Mammary epithelial cell (primary cell): ENCODE measurements around the gene RTL1.

Source experiments
- EZH2 ChIP-seq: IDR thresholded peaks from 2 replicates; pipeline ENCODE4 v1.6.1; 2012; ENCODE audit warnings: low read length, inconsistent platforms, borderline replicate concordance
- TF ChIP-seq, protein P1 (sequence below), 2 donors: IDR thresholded peaks in 1 of 2; conservative IDR thresholded peaks in 1 of 2; 2 replicates each; pipeline ENCODE4 v1.5.1; 2011 to 2012; ENCODE audit warnings: inconsistent platforms in 2 of 2, low read length in 2 of 2, mild to moderate bottlenecking in 2 of 2, control low read depth in 1 of 2, low read depth in 1 of 2; ENCODE audit not compliant: insufficient read depth in 1 of 2; ENCODE audit errors: extremely low read depth in 1 of 2

GRCh38 chr14:100836941-100837804 lies 66.3 kb downstream of the RTL1 start:
- TF ChIP-seq, protein P1, sequence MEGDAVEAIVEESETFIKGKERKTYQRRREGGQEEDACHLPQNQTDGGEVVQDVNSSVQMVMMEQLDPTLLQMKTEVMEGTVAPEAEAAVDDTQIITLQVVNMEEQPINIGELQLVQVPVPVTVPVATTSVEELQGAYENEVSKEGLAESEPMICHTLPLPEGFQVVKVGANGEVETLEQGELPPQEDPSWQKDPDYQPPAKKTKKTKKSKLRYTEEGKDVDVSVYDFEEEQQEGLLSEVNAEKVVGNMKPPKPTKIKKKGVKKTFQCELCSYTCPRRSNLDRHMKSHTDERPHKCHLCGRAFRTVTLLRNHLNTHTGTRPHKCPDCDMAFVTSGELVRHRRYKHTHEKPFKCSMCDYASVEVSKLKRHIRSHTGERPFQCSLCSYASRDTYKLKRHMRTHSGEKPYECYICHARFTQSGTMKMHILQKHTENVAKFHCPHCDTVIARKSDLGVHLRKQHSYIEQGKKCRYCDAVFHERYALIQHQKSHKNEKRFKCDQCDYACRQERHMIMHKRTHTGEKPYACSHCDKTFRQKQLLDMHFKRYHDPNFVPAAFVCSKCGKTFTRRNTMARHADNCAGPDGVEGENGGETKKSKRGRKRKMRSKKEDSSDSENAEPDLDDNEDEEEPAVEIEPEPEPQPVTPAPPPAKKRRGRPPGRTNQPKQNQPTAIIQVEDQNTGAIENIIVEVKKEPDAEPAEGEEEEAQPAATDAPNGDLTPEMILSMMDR (conservative IDR thresholded peaks at IDR 0.05 in 1 of 2, IDR thresholded peaks at IDR 0.05 in 1 of 2; ENCODE audit: extremely low read depth in 1 of 2, insufficient read depth in 1 of 2, low read depth in 1 of 2, low read length in 2 of 2): no peak
- no peak for TF ChIP-seq EZH2
